KMS-11 (cell line): Measurements from ENCODE around the gene TPSG1.

ENCODE experiments used
- H2AFZ ChIP-seq: fragments of 200-600 bp; sonication (generic); 2 replicates; pipeline ENCODE4 v1.6.1; 2016; ENCODE audit warnings: antibody characterized with exemption, mixed run types, low read depth
- H3K27ac ChIP-seq: fragments of 200-600 bp; sonication (generic); 2 replicates; pipeline ENCODE4 v1.6.1; 2016; ENCODE audit warnings: mild to moderate bottlenecking, mixed run types
- H3K27me3 ChIP-seq: fragments of 200-600 bp; sonication (generic); 2 replicates; pipeline ENCODE4 v1.6.1; 2017; ENCODE audit warnings: mild to moderate bottlenecking, low read depth, mixed run types, moderate library complexity; ENCODE audit not compliant: insufficient read depth
- H3K36me3 ChIP-seq: fragments of 200-600 bp; sonication (generic); 2 replicates; pipeline ENCODE4 v1.6.1; 2017; ENCODE audit warnings: mild to moderate bottlenecking, mixed run types; ENCODE audit not compliant: insufficient read depth
- H3K4me1 ChIP-seq: fragments of 200-600 bp; sonication (generic); 2 replicates; pipeline ENCODE4 v1.6.1; 2016; ENCODE audit warnings: mild to moderate bottlenecking, low read depth, mixed run types; ENCODE audit not compliant: poor library complexity, severe bottlenecking
- H3K4me2 ChIP-seq: fragments of 200-600 bp; sonication (generic); 2 replicates; pipeline ENCODE4 v1.7.0; 2016; ENCODE audit warnings: mild to moderate bottlenecking, mixed run types
- H3K4me3 ChIP-seq: fragments of 200-600 bp; sonication (generic); IDR thresholded peaks from 2 replicates; pipeline ENCODE4 v1.6.1; 2017; ENCODE audit warnings: low read depth, low read length, mixed read lengths; ENCODE audit not compliant: insufficient read depth
- H3K79me2 ChIP-seq: fragments of 200-600 bp; sonication (generic); 2 replicates; pipeline ENCODE4 v1.6.1; 2016; ENCODE audit warnings: low read depth, mixed run types; ENCODE audit not compliant: insufficient read depth
- H3K9ac ChIP-seq: fragments of 200-600 bp; sonication (generic); 2 replicates; pipeline ENCODE4 v1.6.1; 2016; ENCODE audit warnings: mild to moderate bottlenecking, mixed run types
- H4K20me1 ChIP-seq: fragments of 200-600 bp; sonication (generic); 2 replicates; pipeline ENCODE4 v1.6.1; 2016; ENCODE audit warnings: mild to moderate bottlenecking, mixed run types; ENCODE audit not compliant: insufficient read depth
- TF ChIP-seq, protein P1 (sequence below): fragments of 200-600 bp; sonication (generic); conservative IDR thresholded peaks from 2 replicates; pipeline ENCODE4 v1.6.1; 2017; ENCODE audit warnings: low read depth, mild to moderate bottlenecking, antibody characterized with exemption, low read length, moderate library complexity, mixed read lengths

The TPSG1 gene

GRCh38 chr16:1218061-1218929 is 6.8 kb downstream of the TPSG1 start:
- H2AFZ ChIP-seq, result no peak overlapping the region
- H3K79me2 ChIP-seq, result no peaks in the 10 kb centered on the region
- no peaks in the 10 kb centered on the region for H4K20me1 ChIP-seq
- no peak overlapping the region for H3K4me3 ChIP-seq
- TF ChIP-seq, protein P1, sequence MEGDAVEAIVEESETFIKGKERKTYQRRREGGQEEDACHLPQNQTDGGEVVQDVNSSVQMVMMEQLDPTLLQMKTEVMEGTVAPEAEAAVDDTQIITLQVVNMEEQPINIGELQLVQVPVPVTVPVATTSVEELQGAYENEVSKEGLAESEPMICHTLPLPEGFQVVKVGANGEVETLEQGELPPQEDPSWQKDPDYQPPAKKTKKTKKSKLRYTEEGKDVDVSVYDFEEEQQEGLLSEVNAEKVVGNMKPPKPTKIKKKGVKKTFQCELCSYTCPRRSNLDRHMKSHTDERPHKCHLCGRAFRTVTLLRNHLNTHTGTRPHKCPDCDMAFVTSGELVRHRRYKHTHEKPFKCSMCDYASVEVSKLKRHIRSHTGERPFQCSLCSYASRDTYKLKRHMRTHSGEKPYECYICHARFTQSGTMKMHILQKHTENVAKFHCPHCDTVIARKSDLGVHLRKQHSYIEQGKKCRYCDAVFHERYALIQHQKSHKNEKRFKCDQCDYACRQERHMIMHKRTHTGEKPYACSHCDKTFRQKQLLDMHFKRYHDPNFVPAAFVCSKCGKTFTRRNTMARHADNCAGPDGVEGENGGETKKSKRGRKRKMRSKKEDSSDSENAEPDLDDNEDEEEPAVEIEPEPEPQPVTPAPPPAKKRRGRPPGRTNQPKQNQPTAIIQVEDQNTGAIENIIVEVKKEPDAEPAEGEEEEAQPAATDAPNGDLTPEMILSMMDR, result no peak
- no peak overlapping the region for H3K4me2 ChIP-seq
- peaks cover 97% of the 10 kb centered on the region for H3K27me3 ChIP-seq
- no peak overlapping the region for H3K27ac ChIP-seq
- H3K4me1 ChIP-seq, result no peaks in the 10 kb centered on the region
- no peaks in the 10 kb centered on the region for H3K36me3 ChIP-seq
- H3K9ac ChIP-seq, result no peak overlapping the region

DNA sequence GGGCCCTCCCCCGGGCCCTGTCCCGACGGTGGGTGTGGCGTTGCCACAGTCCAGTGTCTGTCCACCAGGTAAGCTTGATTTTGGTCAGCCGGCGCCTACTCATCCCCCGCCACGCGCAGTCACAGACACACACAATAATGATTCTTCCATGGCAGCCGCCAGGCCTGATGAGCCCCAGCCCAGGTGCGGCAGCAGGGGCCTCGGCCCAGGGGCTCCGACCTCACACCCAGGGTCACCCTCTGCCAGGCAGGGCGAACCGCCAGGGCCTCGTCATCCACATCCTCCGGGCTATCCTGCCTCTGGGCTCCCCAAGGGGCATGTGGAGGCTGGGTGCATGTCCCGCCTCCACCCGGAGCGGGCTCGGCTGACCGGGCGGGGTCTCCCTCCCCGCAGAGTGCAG is 7.5 kb downstream of the TPSG1 start:
- Histone ChIP-seq H4K20me1 (no peaks in the 10 kb centered on the region), H3K4me1 (no peaks in the 10 kb centered on the region), H3K27me3 (peaks cover 97% of the 10 kb centered on the region), H3K79me2 (no peaks in the 10 kb centered on the region), H3K9ac (no peak overlapping the region), H3K36me3 (no peaks in the 10 kb centered on the region), H3K4me2 (no peak overlapping the region), H3K27ac (no peak overlapping the region), H3K4me3 (no peak overlapping the region), H2AFZ (no peak overlapping the region)
- TF ChIP-seq, protein P1, result no peak

DNA sequence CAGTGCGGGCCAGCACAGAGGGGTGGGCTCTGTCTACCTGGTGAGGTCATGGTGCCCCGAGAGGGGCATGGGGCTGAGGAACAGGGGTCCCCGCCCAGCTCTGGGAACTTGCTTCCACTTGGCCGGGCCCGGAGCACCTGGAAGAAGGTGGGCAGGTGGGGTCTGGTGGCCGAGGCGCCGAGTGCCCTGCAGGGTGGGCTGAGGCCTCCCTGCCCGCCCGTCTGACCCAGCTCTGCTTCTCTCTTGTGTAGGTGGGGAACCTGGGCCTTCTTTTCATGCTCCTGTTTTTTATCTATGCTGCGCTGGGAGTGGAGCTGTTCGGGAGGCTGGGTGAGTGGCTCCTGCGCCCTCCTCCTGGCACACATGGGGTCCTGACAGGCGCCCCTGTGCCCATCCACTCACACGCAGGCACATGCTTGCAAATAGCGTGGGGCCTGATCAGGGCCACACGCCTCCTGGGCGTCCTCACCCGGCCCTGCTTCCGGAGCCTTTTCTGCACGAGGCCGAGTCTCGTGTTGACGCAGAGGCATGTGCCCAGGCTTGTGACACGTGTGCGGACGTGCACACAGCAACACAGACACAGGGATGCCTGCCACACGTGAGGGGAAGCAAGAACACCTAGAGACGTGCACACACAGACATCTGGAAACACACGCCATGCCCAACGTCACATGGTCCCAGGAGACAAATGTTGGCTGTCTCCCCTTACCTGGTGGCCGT is 8.2 kb downstream of the TPSG1 start:
- Histone ChIP-seq H3K27me3 (peaks cover 97% of the 10 kb centered on the region), H3K9ac (no peak overlapping the region), H2AFZ (no peak overlapping the region), H4K20me1 (no peaks in the 10 kb centered on the region), H3K79me2 (no peaks in the 10 kb centered on the region), H3K4me2 (no peak overlapping the region), H3K4me1 (no peaks in the 10 kb centered on the region), H3K4me3 (no peak overlapping the region), H3K27ac (no peak overlapping the region), H3K36me3 (no peaks in the 10 kb centered on the region)
- TF ChIP-seq, protein P1, result no peak

DNA sequence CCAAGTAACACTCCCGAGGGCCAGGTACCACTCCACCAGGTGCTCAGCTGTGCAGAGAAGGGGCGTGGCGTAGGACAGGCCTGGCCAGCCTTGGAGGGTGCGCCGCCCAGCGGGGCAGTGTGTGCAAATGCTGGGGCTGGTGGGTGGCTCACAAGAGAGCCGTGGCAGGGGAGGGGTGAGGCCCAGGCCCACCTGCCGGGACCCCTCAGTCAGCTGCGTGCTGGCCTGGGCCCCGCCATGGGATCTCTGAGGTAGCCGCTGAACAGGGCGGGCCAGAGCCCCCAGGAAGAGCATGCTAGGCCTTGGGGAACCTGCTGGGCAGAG is 8.8 kb downstream of the TPSG1 start:
- H3K79me2 ChIP-seq, result no peaks in the 10 kb centered on the region
- H3K4me2 ChIP-seq, result no peak overlapping the region
- H3K4me3 ChIP-seq, result no peak overlapping the region
- H3K36me3 ChIP-seq, result no peaks in the 10 kb centered on the region
- TF ChIP-seq, protein P1, result no peak
- no peak overlapping the region for H3K27ac ChIP-seq
- no peaks in the 10 kb centered on the region for H4K20me1 ChIP-seq
- no peaks in the 10 kb centered on the region for H3K4me1 ChIP-seq
- peaks cover 97% of the 10 kb centered on the region for H3K27me3 ChIP-seq
- no peak overlapping the region for H3K9ac ChIP-seq
- H2AFZ ChIP-seq, result no peak overlapping the region
